Astrocyte (in vitro differentiated cells and primary cell): Measurements from ENCODE around the gene CSF1R. TPM values are rescaled to one million over a fixed set of nuclear protein-coding genes. Genes with fewer than 3 reads are reported as not detected.

Source experiments
- DNase-seq: peaks from one replicate; pipeline ENCODE4 v3.0.0-alpha.2; 2010; ENCODE audit warnings: low read depth
- FAIRE-seq: peaks from 2 replicates; lab custom pipeline; 2011; peaks lifted over from hg19 to GRCh38; lab: Jason Lieb, UNC
- H2AFZ ChIP-seq: 2 replicates; pipeline ENCODE4 v1.6.0; 2012; ENCODE audit warnings: low read depth, low read length, inconsistent platforms
- H3K27ac ChIP-seq: 2 replicates; pipeline ENCODE4 v1.5.1; 2011; ENCODE audit warnings: low read depth, low read length, inconsistent platforms
- H3K27me3 ChIP-seq: 2 replicates; pipeline ENCODE4 v1.6.0; 2011; ENCODE audit warnings: low read length, inconsistent platforms; ENCODE audit not compliant: insufficient read depth
- H3K36me3 ChIP-seq: 2 replicates; pipeline ENCODE4 v1.5.1; 2011; ENCODE audit warnings: low read length, inconsistent platforms; ENCODE audit not compliant: insufficient read depth
- H3K4me1 ChIP-seq: 2 replicates; pipeline ENCODE4 v1.5.1; 2011; ENCODE audit warnings: low read length, inconsistent platforms; ENCODE audit not compliant: insufficient read depth
- H3K4me2 ChIP-seq: 2 replicates; pipeline ENCODE4 v1.6.0; 2012; ENCODE audit warnings: low read length, inconsistent platforms
- H3K4me3 ChIP-seq: 2 replicates; pipeline ENCODE4 v1.5.1; 2011; ENCODE audit warnings: low read depth, mild to moderate bottlenecking, low read length, inconsistent platforms; ENCODE audit not compliant: insufficient read depth
- H3K79me2 ChIP-seq: 2 replicates; pipeline ENCODE4 v1.6.0; 2012; ENCODE audit warnings: mild to moderate bottlenecking, low read length, inconsistent platforms; ENCODE audit not compliant: insufficient read depth
- H3K9ac ChIP-seq: 2 replicates; pipeline ENCODE4 v1.6.0; 2012; ENCODE audit warnings: mild to moderate bottlenecking, low read length, inconsistent platforms
- H3K9me3 ChIP-seq: 2 replicates; pipeline ENCODE4 v1.5.1; 2012; ENCODE audit warnings: low read depth, mild to moderate bottlenecking, low read length, inconsistent platforms; ENCODE audit not compliant: insufficient read depth
- H4K20me1 ChIP-seq: 2 replicates; pipeline ENCODE4 v1.6.0; 2012; ENCODE audit warnings: low read length, inconsistent platforms; ENCODE audit not compliant: insufficient read depth
- H3K27ac Mint-ChIP-seq: one replicate; pipeline ENCODE4 v1.8.0; 2021; ENCODE audit warnings: mild to moderate bottlenecking, mixed read lengths; ENCODE audit not compliant: unreplicated experiment
- H3K27me3 Mint-ChIP-seq: one replicate; pipeline ENCODE4 v1.8.0; 2021; ENCODE audit warnings: low read depth, mixed read lengths; ENCODE audit not compliant: unreplicated experiment
- H3K36me3 Mint-ChIP-seq: one replicate; pipeline ENCODE4 v1.8.0; 2021; ENCODE audit warnings: low read depth, mixed read lengths; ENCODE audit not compliant: unreplicated experiment
- H3K4me1 Mint-ChIP-seq: one replicate; pipeline ENCODE4 v1.8.0; 2021; ENCODE audit warnings: low read depth, mixed read lengths; ENCODE audit not compliant: unreplicated experiment
- H3K4me3 Mint-ChIP-seq: one replicate; pipeline ENCODE4 v1.8.0; 2021; ENCODE audit warnings: mild to moderate bottlenecking, moderate library complexity, mixed read lengths; ENCODE audit not compliant: unreplicated experiment
- H3K9me3 Mint-ChIP-seq: one replicate; pipeline ENCODE4 v1.8.0; 2021; ENCODE audit warnings: mild to moderate bottlenecking, mixed read lengths; ENCODE audit not compliant: unreplicated experiment
- CTCF ChIP-seq: IDR thresholded peaks from 2 replicates; pipeline ENCODE4 v1.5.1; 2011; ENCODE audit warnings: low read depth, mild to moderate bottlenecking, inconsistent platforms, low read length, moderate library complexity; ENCODE audit not compliant: insufficient read depth
- EZH2 ChIP-seq: IDR thresholded peaks from 2 replicates; pipeline ENCODE4 v1.6.1; 2012; ENCODE audit warnings: mild to moderate bottlenecking, low read length, inconsistent platforms; ENCODE audit not compliant: insufficient read depth
- total RNA-seq: library from RNA; stranded (reverse); gene quantifications from 2 replicates; pipeline ENCODE4 v1.2.1, GENCODE V29; 2021

Gene CSF1R
- total RNA-seq, 1 donor from 2014 or later: 1.4 TPM

GRCh38 chr5:150080696-150081435 is 5.5 kb downstream of the CSF1R start:
- FAIRE-seq (no peak), DNase-seq (no peak)
- H3K9me3 Mint-ChIP-seq: peaks cover 3% of the 10 kb centered on the region
- peaks cover 4% of the 10 kb centered on the region for H3K4me1 Mint-ChIP-seq
- H3K79me2 ChIP-seq: no peaks in the 10 kb centered on the region
- H3K27ac ChIP-seq: no peak overlapping the region
- H3K27me3 Mint-ChIP-seq: peaks cover 52% of the 10 kb centered on the region
- H4K20me1 ChIP-seq: no peaks in the 10 kb centered on the region
- no peaks in the 10 kb centered on the region for H3K27me3 ChIP-seq
- no peak overlapping the region for H3K4me2 ChIP-seq
- peaks cover 6% of the 10 kb centered on the region for H3K36me3 Mint-ChIP-seq
- peaks cover 6% of the 10 kb centered on the region for H3K4me1 ChIP-seq
- H3K9me3 ChIP-seq: no peaks in the 10 kb centered on the region
- H3K27ac Mint-ChIP-seq: no peak overlapping the region
- no peak overlapping the region for H3K9ac ChIP-seq
- no peaks in the 10 kb centered on the region for H3K36me3 ChIP-seq
- H3K4me3 Mint-ChIP-seq: no peak overlapping the region
- TF ChIP-seq CTCF (no peak), EZH2 (no peak)
- H3K4me3 ChIP-seq: no peak overlapping the region
- H2AFZ ChIP-seq: no peak overlapping the region

DNA sequence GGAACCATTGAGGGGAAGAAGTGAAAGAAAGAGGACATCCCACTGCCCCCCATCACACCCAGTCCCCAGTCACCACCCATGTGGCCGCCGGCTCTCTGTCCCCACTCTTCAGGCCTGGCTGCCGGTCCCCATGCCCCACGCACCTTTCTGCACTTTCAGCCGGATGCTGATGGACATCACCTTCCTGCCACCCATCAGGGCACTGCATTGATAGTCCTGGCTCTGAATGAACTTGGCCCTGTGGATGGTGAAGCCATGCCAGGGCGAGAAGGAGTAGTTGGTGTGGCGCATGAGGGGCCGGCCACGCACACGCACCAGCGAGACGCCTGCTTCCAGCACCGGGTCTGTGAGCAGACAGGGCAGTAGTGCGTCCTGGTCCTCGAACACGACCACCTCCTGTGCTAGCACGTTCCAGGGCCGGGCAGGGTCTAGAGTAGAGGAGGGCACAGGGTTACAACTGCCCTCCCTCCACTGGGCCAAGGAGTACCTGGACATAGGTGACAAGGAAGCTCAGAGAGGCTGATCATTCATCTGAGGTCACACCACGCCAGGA is 6.4 kb downstream of the CSF1R start:
- no peak overlapping the region for H3K9ac ChIP-seq
- H3K79me2 ChIP-seq: no peaks in the 10 kb centered on the region
- Mint-ChIP-seq H3K4me1 (peaks cover 4% of the 10 kb centered on the region), H3K9me3 (peaks cover 3% of the 10 kb centered on the region), H3K27ac (no peak overlapping the region), H3K36me3 (peaks cover 6% of the 10 kb centered on the region), H3K4me3 (no peak overlapping the region), H3K27me3 (peaks cover 44% of the 10 kb centered on the region)
- H4K20me1 ChIP-seq: no peaks in the 10 kb centered on the region
- DNase-seq (no peak), FAIRE-seq (no peak)
- no peaks in the 10 kb centered on the region for H3K27me3 ChIP-seq
- H3K4me2 ChIP-seq: no peak overlapping the region
- no peaks in the 10 kb centered on the region for H3K36me3 ChIP-seq
- H3K4me1 ChIP-seq: peaks cover 6% of the 10 kb centered on the region
- H3K9me3 ChIP-seq: no peaks in the 10 kb centered on the region
- no peak overlapping the region for H3K4me3 ChIP-seq
- TF ChIP-seq CTCF (no peak), EZH2 (no peak)
- no peak overlapping the region for H2AFZ ChIP-seq
- H3K27ac ChIP-seq: no peak overlapping the region
